ENCODE data around the gene RTP5.
"Not testable (repeated sequence)": the region's sequence is repeated elsewhere in the genome, so short reads cannot be mapped to it uniquely, and the experiment has no call there.

Gene RTP5

GRCh38 chr2:241869087-241869961 is at the start of gene RTP5:
TSS of gene RTP5 (plus strand) at chr2:241869729. CDS start at chr2:241869757, 28 bp downstream.
- DNase-seq = no peak

DNA sequence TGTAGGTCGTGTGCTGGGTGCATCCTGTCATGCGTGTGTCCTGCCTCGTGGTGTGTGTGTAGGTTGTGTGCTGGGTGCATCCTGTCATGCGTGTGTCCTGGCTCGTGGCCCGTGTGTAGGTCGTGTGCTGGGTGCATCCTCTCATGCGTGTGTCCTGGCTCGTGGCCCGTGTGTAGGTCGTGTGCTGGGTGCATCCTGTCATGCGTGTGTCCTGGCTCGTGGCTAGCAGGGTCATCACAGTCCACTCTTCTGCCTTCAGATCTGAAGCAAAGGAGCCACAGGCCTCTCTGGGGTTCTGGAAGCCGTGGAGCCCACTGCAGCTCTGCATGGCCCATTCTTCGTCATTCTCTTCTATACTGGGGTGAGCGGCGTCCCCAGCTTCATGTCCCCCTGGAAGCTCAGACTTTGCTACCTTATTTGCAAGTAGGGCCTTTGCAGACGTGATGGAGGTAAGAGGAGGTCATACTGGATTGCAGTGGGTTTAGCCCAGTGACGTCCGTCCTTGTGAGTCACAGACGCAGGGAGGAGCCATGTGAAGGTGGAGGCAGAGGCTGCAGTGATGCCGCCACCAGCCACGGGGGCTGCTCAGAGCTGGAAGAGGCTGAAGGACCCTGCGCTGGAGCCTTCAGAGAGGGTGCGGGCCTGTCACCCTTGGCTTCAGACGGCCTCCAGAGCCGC is 49.4 kb upstream of the RTP5 start:
- not testable (repeated sequence) for DNase-seq

GRCh38 chr2:241820625-241821384 is 48.7 kb upstream of the RTP5 start:
- DNase-seq = no peak

GRCh38 chr2:241821460-241822263 is 47.9 kb upstream of the RTP5 start:
- DNase-seq = no peak

DNA sequence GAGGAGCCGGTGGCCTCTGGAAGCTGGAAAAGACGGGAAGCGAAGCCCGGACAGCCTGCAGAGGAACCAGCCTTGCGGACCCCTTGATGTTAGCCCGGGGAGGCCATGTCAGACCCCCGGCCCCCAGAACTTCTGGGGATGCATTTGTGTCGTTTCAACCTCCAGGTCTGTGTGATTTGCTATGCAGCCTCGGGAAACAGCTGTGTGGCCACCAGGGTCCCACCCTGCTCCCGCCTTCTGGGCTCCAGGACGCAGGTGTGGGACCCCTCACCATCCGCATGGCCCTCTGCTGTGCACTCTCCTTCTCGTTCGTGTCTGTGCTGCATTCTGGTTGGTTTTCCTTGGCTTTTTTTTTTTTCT is 47.3 kb upstream of the RTP5 start:
- DNase-seq = no peak

DNA sequence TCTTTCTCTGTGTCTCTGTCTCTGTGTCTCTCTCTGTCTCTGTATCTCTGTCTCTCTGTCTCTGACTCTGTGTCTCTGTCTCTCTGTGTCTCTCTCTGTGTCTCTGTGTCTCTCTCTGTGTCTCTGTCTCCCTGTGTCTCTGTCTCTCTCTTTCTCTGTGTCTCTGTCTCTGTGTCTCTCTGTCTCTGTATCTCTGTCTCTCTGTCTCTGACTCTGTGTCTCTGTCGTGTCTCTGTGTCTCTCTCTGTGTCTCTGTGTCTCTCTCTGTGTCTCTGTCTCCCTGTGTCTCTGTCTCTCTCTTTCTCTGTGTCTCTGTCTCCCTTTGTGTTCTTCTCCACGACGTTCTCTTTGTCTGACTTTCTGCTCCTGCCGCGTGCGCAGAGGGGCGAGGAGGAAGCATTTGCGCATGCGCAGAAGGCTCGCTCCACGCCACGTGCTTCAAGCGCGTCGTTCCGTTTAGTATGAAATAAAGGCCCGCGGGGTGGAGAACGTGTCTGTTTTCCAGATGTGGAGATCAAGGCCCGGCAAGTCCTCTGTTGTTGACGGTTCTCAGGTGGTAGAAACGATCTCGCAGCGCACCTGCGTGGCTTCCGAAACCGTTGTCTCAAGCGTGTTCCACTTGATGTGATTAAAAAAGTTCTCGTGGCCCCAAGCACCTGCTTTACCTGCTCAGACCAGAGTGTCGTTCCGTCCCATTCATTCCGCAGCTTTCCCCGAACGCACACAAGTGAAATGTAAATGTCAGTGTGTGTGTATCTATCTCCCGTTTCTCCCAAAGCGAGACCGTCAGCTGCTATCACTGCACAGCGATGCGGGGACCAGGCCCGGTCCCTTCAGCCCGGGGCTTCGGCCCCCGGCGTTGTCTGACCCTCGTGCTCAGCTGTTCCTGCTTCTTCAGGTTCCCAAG is 45.7 kb upstream of the RTP5 start:
- DNase-seq = not testable (repeated sequence)

DNA sequence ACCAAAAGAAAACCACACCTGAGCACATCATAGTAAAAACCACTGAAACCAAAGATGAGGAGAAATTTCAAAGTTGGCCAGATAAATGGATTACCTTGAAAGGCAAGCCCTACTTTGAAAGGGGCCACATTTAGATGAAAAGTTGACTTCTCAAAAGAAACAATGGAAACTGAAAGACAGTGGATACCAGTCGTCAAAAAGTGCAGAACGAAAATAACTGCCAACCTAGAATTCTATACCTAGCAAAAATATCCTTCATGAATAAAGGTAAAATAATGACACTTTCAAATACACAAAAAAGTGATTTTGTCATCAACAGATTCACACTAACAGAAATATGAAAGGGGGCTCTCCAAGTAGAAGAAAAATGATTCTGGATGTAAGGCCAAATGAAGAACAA is 42.1 kb upstream of the RTP5 start:
- no peak for DNase-seq

- no peak for DNase-seq
Measured at GRCh38 chr2:241833101-241833663, 36.3 kb upstream of the RTP5 start.

DNA sequence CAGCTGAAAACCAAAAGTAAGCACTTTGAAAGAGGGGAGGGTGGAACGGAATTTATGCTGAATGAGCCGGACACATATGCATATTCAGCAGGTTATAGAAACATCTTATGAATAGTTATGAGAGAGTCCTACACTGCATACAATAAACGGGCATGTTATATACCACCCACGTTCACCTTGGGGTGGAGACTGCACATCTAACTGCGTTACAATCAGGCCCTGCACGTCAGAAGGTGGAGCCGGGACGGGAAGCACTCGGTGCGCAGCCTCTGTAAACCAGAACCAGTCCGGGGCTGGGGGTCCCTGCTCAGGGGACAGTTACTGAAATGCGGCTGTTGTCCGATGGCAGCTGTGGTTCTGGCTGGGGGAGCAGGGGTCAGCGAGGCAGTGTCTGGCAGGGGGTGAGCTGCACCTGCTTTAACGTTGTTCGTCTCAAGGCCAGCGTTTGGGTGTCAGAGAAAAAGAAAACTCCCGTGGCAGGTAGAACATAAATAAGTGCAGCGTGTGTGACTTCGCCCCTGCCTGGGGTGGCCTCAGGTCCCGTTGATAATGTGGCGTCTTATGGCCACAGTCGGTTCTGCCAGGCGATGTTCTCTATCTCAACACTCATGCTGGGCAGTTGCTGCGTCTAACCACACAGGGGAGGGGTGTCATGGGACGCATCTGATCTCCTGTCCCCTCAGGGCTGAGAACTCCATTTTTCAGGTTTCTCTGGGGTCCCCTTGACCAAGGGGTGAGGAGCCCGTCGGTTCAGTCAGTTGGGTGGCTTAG is 35.6 kb upstream of the RTP5 start:
- not testable (repeated sequence) for DNase-seq

DNA sequence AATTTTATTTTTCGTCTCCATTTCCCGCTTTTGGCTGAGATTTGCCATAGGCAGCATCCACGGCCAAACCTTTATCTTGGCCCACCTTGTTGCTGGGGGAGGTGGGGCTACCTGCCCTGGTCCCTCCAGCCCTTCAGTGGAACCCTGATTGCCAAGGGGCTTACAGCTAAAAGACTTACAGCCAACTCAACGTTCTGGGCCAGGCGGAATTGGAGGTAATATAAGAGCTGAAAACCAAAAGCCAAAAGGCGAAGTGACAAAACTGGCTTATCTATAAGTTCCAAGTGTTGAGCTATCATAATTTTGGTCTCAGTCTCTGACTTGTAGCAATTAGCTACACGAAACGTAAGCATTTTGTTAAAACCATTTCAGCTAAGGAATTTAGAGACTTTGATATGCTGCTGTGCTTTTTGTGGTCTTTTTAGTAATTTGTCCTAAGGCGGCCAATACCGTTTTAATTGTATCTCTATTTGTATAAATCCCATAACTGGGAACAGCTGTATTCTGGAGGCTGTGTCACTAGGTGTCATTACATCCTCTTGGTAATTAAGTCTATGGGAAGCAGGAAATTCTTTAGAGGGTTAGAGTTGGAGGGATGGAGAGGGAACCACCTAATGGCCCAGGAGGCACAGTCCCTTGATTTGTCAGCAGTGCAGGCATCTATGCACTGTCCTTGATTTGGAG is 34.9 kb upstream of the RTP5 start:
- no peak for DNase-seq

DNA sequence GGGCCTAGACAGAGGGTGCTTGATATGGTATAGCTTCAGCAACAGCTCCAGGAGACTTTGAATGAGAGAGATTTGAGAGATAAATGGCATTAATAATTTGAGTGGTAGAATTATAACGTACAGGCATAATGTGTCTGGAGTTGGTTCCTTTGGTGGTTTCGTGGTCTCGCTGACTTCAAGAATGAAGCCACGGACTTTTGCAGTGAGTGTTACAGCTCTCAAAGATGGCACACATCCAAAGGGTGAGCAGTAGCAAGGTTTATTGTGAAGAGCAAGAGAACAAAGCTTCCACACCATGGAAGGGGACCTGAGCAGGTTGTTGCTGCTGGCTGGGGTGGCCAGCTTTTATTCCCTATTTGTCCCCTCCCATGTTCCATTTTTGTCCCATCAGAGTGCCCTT is 33.9 kb upstream of the RTP5 start:
- no peak for DNase-seq

DNA sequence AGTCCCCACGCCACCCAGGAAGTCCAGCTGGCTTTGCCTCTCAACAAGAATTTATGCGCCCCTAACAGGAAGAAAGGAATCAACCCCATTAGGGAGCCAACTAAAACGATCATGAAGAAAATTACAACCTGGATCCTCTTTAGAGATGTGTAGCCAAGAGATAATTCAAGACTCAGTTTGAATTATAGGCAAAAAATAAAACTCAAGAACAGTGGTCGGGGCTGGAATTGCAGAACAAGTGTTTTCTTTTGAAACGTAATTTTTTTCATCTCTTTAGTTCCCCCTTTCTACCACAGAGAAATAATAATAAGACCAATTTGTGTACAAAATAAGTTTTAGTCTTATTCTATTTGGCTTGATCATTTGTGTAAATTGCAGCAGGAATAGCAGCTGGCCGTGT is 33.2 kb upstream of the RTP5 start:
- DNase-seq = no peak

DNA sequence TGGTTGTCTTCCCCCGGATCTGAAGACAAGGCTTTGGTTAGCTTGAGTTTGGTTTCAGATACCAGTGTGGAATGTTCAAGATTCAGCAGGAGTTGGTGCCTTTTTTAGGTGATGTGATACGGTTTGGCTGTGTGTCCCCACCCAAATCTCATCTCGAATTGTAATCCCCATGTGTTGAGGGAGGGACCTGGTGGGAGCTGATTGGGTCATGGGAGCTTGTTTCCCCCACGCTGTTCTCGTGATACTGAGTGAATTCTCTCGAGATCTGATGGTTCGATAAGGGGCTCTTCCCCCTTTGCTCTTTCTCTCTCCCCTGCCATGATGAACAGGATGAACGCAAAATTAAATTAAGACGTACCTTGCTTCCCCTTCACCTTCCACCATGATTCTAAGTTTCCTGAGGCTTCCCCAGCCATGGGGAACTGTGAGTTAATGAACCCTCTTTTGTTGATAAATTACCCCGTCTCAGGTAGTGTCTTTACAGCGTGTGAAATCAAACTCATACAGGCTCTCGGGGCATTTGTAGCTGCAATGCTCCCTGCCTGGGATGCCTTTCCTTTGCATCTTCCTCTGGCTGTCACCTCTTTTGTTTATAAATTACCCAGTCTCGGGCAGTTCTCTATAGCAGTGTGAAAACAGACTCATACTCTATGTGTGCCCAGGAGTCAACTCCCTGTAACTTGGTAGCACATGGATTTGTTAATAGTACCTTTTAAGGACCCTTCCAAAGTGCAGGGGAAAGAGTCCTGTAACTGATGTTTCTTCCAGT is 32.1 kb upstream of the RTP5 start:
- no peak for DNase-seq

- no peak for DNase-seq
Measured at GRCh38 chr2:241841181-241842066, 28.1 kb upstream of the RTP5 start.

GRCh38 chr2:241842067-241842415 is 27.5 kb upstream of the RTP5 start:
- no peak for DNase-seq

GRCh38 chr2:241842620-241843211 is 26.8 kb upstream of the RTP5 start:
- no peak for DNase-seq

GRCh38 chr2:241843321-241844065 is 26.0 kb upstream of the RTP5 start:
- DNase-seq = no peak
